CD4-positive, alpha-beta T cell treated with Interleukin-15 for 4 hours (primary cell): Measurements from ENCODE around the gene GOLPH3.
A peak's percentile ranks its signal among the peaks of the same experiment; 100 is the strongest.

Source experiments
- DNase-seq: peaks from one replicate; pipeline ENCODE4 v3.0.0-alpha.2; 2020; ENCODE audit warnings: low spot score

Gene GOLPH3

DNA sequence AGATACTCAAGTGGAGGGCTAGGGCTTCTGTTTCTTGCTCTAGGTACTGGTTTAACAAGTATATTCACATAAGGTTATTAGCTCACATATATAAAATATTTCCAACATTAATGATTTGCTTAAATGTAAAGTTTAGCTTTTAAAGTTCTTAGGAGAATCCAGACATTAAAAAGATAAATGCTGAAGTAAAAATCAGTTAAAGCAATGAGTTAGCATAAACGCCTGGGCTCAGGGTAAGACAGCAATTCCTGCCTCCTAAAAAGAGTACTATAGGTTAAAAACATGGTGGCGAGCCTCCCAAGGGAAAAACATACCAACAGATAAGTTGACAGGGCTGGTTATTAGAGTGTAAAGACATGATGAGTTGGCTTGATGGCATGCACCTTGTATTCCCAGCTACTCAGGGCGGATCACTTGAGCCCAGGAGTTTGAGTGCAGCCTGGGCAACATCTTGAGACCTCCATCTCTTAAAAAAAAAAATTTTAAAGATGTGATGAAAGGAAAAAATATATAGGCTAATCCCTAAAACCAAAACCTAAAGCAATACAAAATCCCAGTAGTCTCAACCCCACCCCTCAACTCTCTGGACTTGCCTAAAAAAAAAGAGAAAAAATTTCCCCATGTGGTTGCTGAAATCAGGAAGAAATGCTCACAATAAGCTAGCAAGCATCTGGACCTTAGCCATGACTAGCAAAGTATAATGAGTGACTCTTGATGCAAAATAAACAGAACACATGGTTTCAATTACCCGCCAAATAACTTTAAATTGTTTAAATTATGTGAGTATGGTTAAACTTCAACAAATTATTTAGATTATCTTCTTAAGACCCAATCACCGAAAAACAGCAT, 3.6 kb downstream of the GOLPH3 start:
- no peak for DNase-seq

- DNase-seq = no peak
These were observed 5.6 kb downstream of the GOLPH3 start for GRCh38 chr5:32168460-32169033.

DNA sequence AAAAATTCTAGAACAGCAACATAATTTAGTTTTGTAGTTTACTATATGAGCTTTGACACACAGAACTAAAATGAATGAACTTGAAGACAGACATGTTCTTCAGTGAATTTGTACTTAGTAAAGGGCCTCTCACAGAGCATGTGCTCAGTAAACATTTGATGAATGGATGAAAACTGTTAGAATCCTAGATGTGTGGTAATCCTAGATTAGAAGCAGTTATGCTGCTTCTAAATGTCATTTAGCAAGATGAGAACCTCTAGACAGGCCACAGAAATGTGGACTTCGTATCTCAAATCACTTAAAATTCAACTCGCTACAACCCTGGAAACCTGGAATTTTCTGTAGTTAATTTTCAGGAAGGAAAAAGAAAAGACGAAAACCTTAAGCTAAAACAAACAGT, 8.5 kb downstream of the GOLPH3 start:
- no peak for DNase-seq

DNA sequence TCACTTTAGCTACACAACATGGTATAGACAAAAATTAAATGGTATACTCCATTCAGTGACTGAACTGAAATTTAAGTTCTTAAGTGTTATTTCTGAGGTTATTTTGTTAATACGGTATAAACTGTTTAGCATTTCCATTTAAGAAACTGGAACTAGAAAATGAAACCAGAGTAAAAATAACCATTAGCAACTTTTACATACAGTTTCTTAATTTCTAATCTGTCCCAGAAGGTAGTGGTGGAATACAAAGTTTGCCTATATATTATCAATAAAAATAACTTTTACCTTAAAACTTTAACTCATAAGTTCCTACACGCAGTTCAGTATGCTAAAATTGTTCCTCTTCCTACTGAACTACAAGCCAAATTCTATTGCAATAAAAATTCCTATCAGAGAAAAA, 10.3 kb downstream of the GOLPH3 start:
- DNase-seq = no peak

DNA sequence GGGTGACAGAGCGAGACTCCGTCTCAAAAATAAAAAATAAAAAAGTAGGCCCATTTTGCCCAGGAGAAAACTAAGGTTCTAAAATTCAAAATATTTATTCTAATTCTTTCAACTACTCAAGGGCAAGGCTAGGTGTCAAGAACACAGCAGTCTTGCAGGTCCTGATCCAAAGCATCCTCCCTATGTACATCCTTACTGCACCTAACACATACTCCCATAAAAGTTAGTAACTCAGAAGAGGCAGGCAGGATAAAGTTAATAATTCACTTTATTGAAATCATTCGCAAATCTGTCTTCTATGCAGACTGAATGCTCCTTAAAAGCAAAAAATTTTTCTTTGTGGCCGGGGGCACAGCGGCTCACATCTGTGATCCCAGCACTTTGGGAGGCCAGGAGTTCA, 11.1 kb downstream of the GOLPH3 start:
- no peak for DNase-seq

- DNase-seq = no peak
These were observed 13.9 kb downstream of the GOLPH3 start for GRCh38 chr5:32160228-32160627.

DNA sequence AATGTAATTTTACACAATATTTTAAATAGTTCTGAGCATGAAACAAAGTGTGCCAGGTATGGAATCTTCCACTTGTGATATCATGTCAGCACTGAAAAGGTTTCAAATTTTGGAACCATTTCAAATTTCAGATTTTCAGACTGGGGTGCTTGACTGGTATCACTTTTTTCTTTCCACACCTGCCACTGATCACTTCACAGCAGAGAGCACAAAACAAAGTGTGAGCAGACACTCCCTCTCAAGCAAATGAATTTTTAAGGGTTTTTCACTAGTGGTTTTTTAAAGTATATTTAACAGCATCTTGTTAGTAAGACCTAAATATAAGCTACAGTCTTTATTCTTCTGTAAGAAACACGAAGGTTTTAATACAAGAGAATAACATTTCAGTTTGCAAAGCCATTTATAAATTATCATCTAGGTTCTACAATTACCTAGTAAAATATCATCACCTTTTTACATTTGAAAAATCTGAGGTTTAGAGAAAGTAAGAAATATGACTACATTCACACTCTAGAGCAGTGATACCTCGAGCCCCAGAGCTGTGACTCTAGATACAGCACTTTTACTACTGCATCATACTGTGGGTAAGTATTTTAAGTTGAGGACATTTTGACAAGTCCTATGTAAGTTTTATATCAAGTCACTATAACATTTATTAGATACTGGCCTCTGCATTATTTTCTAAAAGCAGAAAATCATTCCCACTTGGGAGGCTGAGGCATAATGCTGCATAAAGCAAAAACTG, 14.6 kb downstream of the GOLPH3 start:
- DNase-seq = no peak

GRCh38 chr5:32158679-32158975, 15.5 kb downstream of the GOLPH3 start:
- DNase-seq = no peak

DNA sequence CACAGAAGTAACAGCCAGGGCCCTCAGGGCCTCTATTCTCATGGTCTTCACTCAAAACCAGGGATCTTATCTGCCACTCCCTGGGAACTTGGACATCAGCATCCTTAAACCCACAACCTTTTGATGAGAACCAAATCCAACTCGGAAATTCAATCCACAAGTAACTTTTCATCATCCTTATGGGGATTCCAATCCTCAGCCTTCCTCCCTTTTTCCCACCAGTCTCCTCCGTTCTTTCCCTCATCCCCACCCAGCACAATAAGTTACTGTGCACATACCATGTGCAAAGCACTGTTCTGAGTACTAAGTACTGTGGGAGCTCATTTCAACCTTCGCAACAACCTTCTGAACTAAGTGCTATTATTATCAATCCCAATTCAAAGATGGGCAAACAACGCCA, 17.0 kb downstream of the GOLPH3 start:
- DNase-seq = no peak

- DNase-seq = no peak
These were observed 17.5 kb downstream of the GOLPH3 start for GRCh38 chr5:32156635-32157034.

- DNase-seq = no peak
These were observed 18.9 kb downstream of the GOLPH3 start for GRCh38 chr5:32155211-32155610.

DNA sequence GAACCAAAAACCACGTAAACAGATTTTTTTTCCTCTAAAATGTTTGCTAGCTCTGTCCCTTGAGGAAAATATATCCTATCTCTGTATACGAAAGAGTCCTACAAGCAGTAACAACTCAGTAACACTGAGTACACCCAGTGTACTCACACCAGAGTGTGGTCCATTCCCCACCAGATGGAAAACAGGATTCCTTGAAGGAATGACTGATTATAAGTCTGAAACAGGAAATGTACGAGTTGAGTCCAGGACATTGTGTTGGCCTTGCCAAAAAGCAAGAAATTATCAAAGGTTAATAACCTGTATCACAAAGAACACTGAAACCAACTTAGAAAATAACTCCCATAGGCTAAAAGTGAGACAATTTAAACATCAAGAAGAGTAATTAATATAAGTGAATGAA, 20.4 kb downstream of the GOLPH3 start:
- no peak for DNase-seq

DNA sequence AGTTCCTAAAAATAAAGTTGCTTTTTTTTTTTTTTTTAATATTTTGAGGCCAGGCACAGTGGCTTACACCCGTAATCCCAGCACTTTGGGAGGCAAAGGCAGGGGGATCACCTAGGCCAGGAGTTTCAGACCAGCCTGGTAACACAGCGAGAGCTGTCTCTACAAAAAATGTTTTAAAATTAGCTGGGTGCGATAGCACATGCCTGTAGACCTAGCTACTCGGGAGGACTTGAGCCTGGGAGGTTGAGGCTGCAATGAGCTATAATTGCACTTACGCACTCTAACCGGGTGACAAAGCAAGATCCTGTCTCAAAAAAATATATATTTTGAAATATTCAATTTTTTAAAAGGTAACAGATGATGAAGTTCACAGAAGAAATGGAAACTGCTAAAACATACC, 22.9 kb downstream of the GOLPH3 start:
- no peak for DNase-seq

- no peak for DNase-seq
These were observed 23.8 kb downstream of the GOLPH3 start for GRCh38 chr5:32150366-32150765.

DNA sequence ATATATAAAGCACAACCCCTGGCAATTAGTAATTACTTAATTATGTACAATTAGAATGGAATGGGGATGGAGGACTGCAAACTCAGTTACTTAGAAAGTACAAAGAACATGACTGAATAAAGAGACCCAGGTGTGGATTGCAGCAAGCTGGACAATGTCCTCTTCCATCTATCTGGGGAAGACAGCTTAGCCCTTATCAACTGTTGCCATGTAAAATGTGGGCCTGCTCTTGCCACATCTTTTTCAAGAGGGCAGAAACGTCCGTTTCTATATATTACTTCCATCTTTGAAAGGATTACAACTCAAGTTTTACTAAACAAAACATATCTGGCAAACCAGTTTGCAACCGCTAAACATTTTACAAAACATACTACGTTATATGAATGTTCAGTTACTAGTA, 26.2 kb downstream of the GOLPH3 start:
- no peak for DNase-seq

GRCh38 chr5:32147236-32147635, 26.9 kb downstream of the GOLPH3 start:
- DNase-seq = no peak

- no peak for DNase-seq
These were observed 28.7 kb downstream of the GOLPH3 start for GRCh38 chr5:32145378-32145777.

- DNase-seq = no peak
These were observed 29.5 kb downstream of the GOLPH3 start for GRCh38 chr5:32144378-32145207.

GRCh38 chr5:32143617-32144377, 30.3 kb downstream of the GOLPH3 start:
- DNase-seq = no peak

GRCh38 chr5:32138839-32139493, 35.2 kb downstream of the GOLPH3 start:
- DNase-seq = peak; percentile 18

GRCh38 chr5:32136342-32136741, 37.8 kb downstream of the GOLPH3 start:
- DNase-seq = no peak
